Upper lobe of left lung (tissue), 6 donors: Measurements from ENCODE around the gene KRTAP5-6. TPM values are rescaled to one million over a fixed set of nuclear protein-coding genes. Genes with fewer than 3 reads are reported as not detected.

Experiments
- ATAC-seq, 2 donors: fragments of 200-7000 bp; cut with Tn5 transposase; one replicate each; pipeline ENCODE4 v1.9.1; 2022; ENCODE audit warnings: mild to moderate bottlenecking in 2 of 2, moderate library complexity in 2 of 2; ENCODE audit not compliant: low FRiP score in 2 of 2
- DNase-seq, 2 donors: peaks; one replicate each; pipeline ENCODE4 v3.0.0-alpha.2; 2019 to 2020
- H3K27ac ChIP-seq, 4 donors: fragments of 200-600 bp; sonication (generic); one replicate each; pipeline ENCODE4 v1.5.1; 2016 to 2019
- H3K27me3 ChIP-seq, 4 donors: fragments of 200-600 bp; sonication (generic); one replicate each; pipeline ENCODE4 v1.5.1; 2017 to 2019
- H3K36me3 ChIP-seq, 4 donors: fragments of 200-600 bp; sonication (generic); one replicate each; pipeline ENCODE4 v1.5.1; 2016 to 2019
- H3K4me1 ChIP-seq, 4 donors: fragments of 200-600 bp; sonication (generic); one replicate each; pipeline ENCODE4 v1.5.1; 2018 to 2019
- H3K4me3 ChIP-seq, 4 donors: fragments of 200-600 bp; sonication (generic); one replicate each; pipeline ENCODE4 v1.5.1; 2017 to 2019; ENCODE audit warnings: mild to moderate bottlenecking in 2 of 4, moderate library complexity in 1 of 4
- H3K9me3 ChIP-seq, 4 donors: fragments of 200-600 bp; sonication (generic); one replicate each; pipeline ENCODE4 v1.5.1; 2018 to 2019
- EP300 ChIP-seq, 4 donors: sonication (generic); formaldehyde crosslinking; IDR thresholded peaks; one replicate each; pipeline ENCODE4 v1.5.1; 2017; ENCODE audit warnings: antibody characterized with exemption in 4 of 4, control low read depth in 2 of 4
- POLR2A ChIP-seq, 4 donors: fragments of 450-650 bp; IDR thresholded peaks; one replicate each; pipeline ENCODE4 v1.5.1; 2016 to 2017; ENCODE audit warnings: antibody characterized with exemption in 4 of 4, mild to moderate bottlenecking in 2 of 4
- POLR2AphosphoS5 ChIP-seq, 2 donors: sonication (generic); formaldehyde crosslinking; IDR thresholded peaks; one replicate each; pipeline ENCODE4 v1.5.1; 2017; ENCODE audit warnings: antibody characterized with exemption in 2 of 2
- WGBS, 2 donors: methylation state at CpG; one replicate each; pipeline ENCODE4 v1.1.5; 2017 to 2018; 5-methylcytosine and 5-hydroxymethylcytosine counted together
- total RNA-seq, 6 donors: library from RNA; depleted of rRNA in 4 of 6; stranded (reverse); fragments of >200 nt in 4 of 6; gene quantifications; one replicate each; pipeline versions ENCODE4 v1.1.0 to v1.2.1, GENCODE V29; 2016 to 2021
- TF ChIP-seq, protein P1 (sequence below), 6 experiments: fragments of 450-650 bp in 4 of 6; fragments of 200-600 bp in 2 of 6; sonication (generic) in 2 of 6; IDR thresholded peaks; one replicate each; pipeline ENCODE4 v1.5.1; 2016 to 2019; ENCODE audit warnings: antibody characterized with exemption in 6 of 6
- donor health status: DM: no; HTN: no; CAD: no; lungs with moderate emphysema.
- donor health status: DM: no; HTN: yes; CAD: no; lungs with severe emphysema.

The KRTAP5-6 gene
- total RNA-seq, 6 donors from 2014 or later: not detected

- Histone ChIP-seq H3K27ac (no peak overlapping the region), H3K9me3 (no peaks in the 10 kb centered on the region), H3K4me1 (no peaks in the 10 kb centered on the region), H3K4me3 (no peak overlapping the region), H3K27me3 (no peaks in the 10 kb centered on the region), H3K36me3 (no peaks in the 10 kb centered on the region)
- no peak for TF ChIP-seq EP300 (IDR thresholded peaks at IDR 0.05)
- no peak for TF ChIP-seq POLR2A (IDR thresholded peaks at IDR 0.05)
- TF ChIP-seq, protein P1, sequence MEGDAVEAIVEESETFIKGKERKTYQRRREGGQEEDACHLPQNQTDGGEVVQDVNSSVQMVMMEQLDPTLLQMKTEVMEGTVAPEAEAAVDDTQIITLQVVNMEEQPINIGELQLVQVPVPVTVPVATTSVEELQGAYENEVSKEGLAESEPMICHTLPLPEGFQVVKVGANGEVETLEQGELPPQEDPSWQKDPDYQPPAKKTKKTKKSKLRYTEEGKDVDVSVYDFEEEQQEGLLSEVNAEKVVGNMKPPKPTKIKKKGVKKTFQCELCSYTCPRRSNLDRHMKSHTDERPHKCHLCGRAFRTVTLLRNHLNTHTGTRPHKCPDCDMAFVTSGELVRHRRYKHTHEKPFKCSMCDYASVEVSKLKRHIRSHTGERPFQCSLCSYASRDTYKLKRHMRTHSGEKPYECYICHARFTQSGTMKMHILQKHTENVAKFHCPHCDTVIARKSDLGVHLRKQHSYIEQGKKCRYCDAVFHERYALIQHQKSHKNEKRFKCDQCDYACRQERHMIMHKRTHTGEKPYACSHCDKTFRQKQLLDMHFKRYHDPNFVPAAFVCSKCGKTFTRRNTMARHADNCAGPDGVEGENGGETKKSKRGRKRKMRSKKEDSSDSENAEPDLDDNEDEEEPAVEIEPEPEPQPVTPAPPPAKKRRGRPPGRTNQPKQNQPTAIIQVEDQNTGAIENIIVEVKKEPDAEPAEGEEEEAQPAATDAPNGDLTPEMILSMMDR (IDR thresholded peaks at IDR 0.05): no peak
- TF ChIP-seq POLR2AphosphoS5 (IDR thresholded peaks at IDR 0.05): no peak
- ATAC-seq (no peak), DNase-seq (no peak)
- 87 to 94% methylated on average over 3 of the region's 8 CpGs for WGBS, 2 donors
These were observed 31.7 kb upstream of the KRTAP5-6 start for GRCh38 chr11:1665313-1665712.

- H3K9me3 ChIP-seq: no peaks in the 10 kb centered on the region
- ATAC-seq (no peak), DNase-seq (peak in 1 of 2 donors; percentile 72)
- no peak overlapping the region for H3K27ac ChIP-seq
- no peaks in the 10 kb centered on the region for H3K27me3 ChIP-seq
- TF ChIP-seq EP300 (IDR thresholded peaks at IDR 0.05) (no peak), POLR2A (IDR thresholded peaks at IDR 0.05) (no peak), POLR2AphosphoS5 (IDR thresholded peaks at IDR 0.05) (no peak)
- TF ChIP-seq, protein P1 (IDR thresholded peaks at IDR 0.05): no peak
- WGBS, 2 donors: 86 to 91% methylated on average over 6 to 23 of the region's 24 CpGs
- no peaks in the 10 kb centered on the region for H3K4me1 ChIP-seq
- no peaks in the 10 kb centered on the region for H3K36me3 ChIP-seq
- H3K4me3 ChIP-seq: no peak overlapping the region
These were observed 29.7 kb upstream of the KRTAP5-6 start for GRCh38 chr11:1667121-1667850.

DNA sequence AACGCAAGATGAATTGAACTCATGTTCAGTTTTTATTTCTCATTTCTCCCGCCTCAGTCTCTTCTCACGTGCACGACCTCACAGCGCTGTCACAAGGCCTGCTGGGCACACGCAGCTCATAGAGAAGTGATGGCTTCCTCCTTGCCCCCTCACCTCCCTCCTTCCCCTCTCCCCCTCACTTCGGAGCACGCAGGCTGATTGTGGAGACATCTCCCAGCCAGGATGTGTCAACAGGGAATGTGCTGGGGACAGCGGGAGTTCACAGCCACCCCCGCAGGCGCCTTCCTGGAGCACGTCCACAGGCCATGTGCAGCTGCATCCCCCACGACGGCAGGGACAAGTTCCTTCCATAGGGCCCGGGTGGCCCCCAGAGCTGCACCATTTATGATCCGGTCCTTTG lies 29.1 kb upstream of the KRTAP5-6 start:
- no peaks in the 10 kb centered on the region for H3K4me1 ChIP-seq
- H3K9me3 ChIP-seq: no peaks in the 10 kb centered on the region
- ATAC-seq: no peak
- 30 to 35% methylated on average over 14 to 16 of the region's 16 CpGs for WGBS, 2 donors
- no peak overlapping the region for H3K27ac ChIP-seq
- DNase-seq: peak in 1 of 2 donors; percentile 52
- no peak for TF ChIP-seq POLR2AphosphoS5 (IDR thresholded peaks at IDR 0.05)
- TF ChIP-seq, protein P1 (IDR thresholded peaks at IDR 0.05): no peak
- no peak for TF ChIP-seq EP300 (IDR thresholded peaks at IDR 0.05)
- no peak for TF ChIP-seq POLR2A (IDR thresholded peaks at IDR 0.05)
- no peak overlapping the region for H3K4me3 ChIP-seq
- no peaks in the 10 kb centered on the region for H3K36me3 ChIP-seq
- no peaks in the 10 kb centered on the region for H3K27me3 ChIP-seq

- Histone ChIP-seq H3K4me3 (no peak overlapping the region), H3K27me3 (no peaks in the 10 kb centered on the region), H3K27ac (no peak overlapping the region), H3K4me1 (no peaks in the 10 kb centered on the region), H3K36me3 (no peaks in the 10 kb centered on the region), H3K9me3 (no peaks in the 10 kb centered on the region)
- TF ChIP-seq POLR2AphosphoS5 (IDR thresholded peaks at IDR 0.05): no peak
- no peak for TF ChIP-seq EP300 (IDR thresholded peaks at IDR 0.05)
- no peak for TF ChIP-seq POLR2A (IDR thresholded peaks at IDR 0.05)
- TF ChIP-seq, protein P1 (IDR thresholded peaks at IDR 0.05): no peak
- ATAC-seq (no peak), DNase-seq (no peak)
- 65% methylated on average over 13 of the region's 13 CpGs for WGBS, 2 donors
These were observed 28.0 kb upstream of the KRTAP5-6 start for GRCh38 chr11:1668911-1669473.
